Smooth muscle cell (in vitro differentiated cells): Measurements from ENCODE around the gene ASCL3. TPM values are rescaled to one million over a fixed set of nuclear protein-coding genes. Genes with fewer than 3 reads are reported as not detected.
"Not testable (repeated sequence)": the region's sequence is repeated elsewhere in the genome, so short reads cannot be mapped to it uniquely, and the experiment has no call there.

Source experiments
- DNase-seq: peaks from one replicate; lab custom pipeline; 2025; ENCODE audit not compliant: unreplicated experiment; lab: John Stamatoyannopoulos, UW
- H2AFZ ChIP-seq: fragments of 200-600 bp; sonication (generic); 2 replicates; pipeline ENCODE4 v1.6.0; 2016; ENCODE audit warnings: antibody characterized with exemption, low read depth, mild to moderate bottlenecking
- H3F3A ChIP-seq: fragments of 200-600 bp; sonication (generic); 2 replicates; pipeline ENCODE4 v1.6.0; 2017; ENCODE audit warnings: antibody characterized with exemption, low read depth
- H3K27ac ChIP-seq: fragments of 200-600 bp; sonication (generic); 2 replicates; pipeline ENCODE4 v1.5.1; 2016; ENCODE audit warnings: low read depth, mild to moderate bottlenecking
- H3K27me3 ChIP-seq: fragments of 200-600 bp; sonication (generic); 2 replicates; pipeline ENCODE4 v1.6.1; 2016; ENCODE audit warnings: low read depth, mild to moderate bottlenecking
- H3K36me3 ChIP-seq: fragments of 200-600 bp; sonication (generic); 2 replicates; pipeline ENCODE4 v1.5.1; 2016; ENCODE audit warnings: low read depth
- H3K4me1 ChIP-seq: fragments of 200-600 bp; sonication (generic); 2 replicates; pipeline ENCODE4 v1.5.1; 2016; ENCODE audit warnings: low read depth
- H3K4me2 ChIP-seq: fragments of 200-600 bp; sonication (generic); 2 replicates; pipeline ENCODE4 v1.6.0; 2016; ENCODE audit warnings: mild to moderate bottlenecking
- H3K4me3 ChIP-seq: fragments of 200-600 bp; sonication (generic); 2 replicates; pipeline ENCODE4 v1.5.1; 2016; ENCODE audit warnings: mild to moderate bottlenecking
- H3K79me2 ChIP-seq: fragments of 200-600 bp; sonication (generic); 2 replicates; pipeline ENCODE4 v1.6.0; 2016; ENCODE audit warnings: low read depth, mild to moderate bottlenecking
- H3K9ac ChIP-seq: fragments of 200-600 bp; sonication (generic); 2 replicates; pipeline ENCODE4 v1.6.0; 2016; ENCODE audit warnings: low read depth
- H3K9me3 ChIP-seq: fragments of 200-600 bp; sonication (generic); replicated peaks from 2 replicates; pipeline ENCODE4 v1.5.1; 2016; ENCODE audit warnings: low read depth
- H4K20me1 ChIP-seq: fragments of 200-600 bp; sonication (generic); 2 replicates; pipeline ENCODE4 v1.6.0; 2016; ENCODE audit warnings: low read depth
- CTCF ChIP-seq: fragments of 200-600 bp; sonication (generic); IDR thresholded peaks from 2 replicates; pipeline ENCODE4 v1.5.1; 2017; ENCODE audit warnings: borderline replicate concordance, mild to moderate bottlenecking, antibody characterized with exemption; ENCODE audit not compliant: insufficient read depth, poor library complexity, severe bottlenecking
- WGBS: methylation state at CpG from one replicate; pipeline ENCODE4 v1.1.7; 2016; ENCODE audit warnings: low lambda C conversion rate; 5-methylcytosine and 5-hydroxymethylcytosine counted together
- polyA plus RNA-seq: library from polyadenylated mRNA; unstranded; fragments of >200 nt; fragmentation: Nextera tagmentation; extraction: Ambion mirVana; gene quantifications from 2 replicates; pipeline ENCODE4 v1.2.1, GENCODE V29; 2016
- small RNA-seq: library from RNA; depleted of rRNA; stranded (forward); fragments of <200 nt; gene quantifications from one replicate; pipeline ENCODE3, GENCODE V24; 2014
- total RNA-seq: library from RNA; depleted of rRNA; stranded (reverse); fragments of >200 nt; gene quantifications from 2 replicates; pipeline ENCODE4 v1.2.3, GENCODE V29; 2014

ASCL3 gene
- total and polyA plus RNA-seq, 2 experiments from 2014 or later = not detected

DNA sequence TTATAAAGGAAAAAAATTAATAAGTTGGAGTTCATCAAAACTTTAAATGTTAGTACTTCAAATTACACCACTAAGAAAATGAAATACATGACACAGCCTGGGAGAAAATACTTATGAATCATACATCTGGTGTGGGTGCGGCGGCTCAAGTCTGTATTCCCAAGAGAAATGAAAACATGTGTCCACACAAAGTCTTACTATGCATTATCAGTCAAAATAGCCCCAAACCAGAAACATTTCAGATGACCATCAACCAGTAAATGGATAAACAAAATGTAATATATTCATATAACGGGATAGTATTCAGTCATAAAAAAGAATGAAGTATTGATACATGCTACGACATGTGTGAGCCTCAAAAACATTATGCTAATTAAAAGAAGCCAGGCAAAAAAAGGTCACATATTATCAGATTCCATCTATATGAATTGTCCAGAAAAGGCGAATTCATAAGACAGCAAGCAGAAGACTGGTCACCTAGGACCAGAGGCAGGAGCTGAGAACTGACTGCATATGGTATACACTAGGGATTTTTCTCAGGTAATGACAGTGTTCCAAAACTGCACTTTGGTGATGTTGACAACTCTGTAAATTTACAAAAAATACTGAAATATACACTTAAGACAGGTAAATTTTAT, 37.2 kb downstream of the ASCL3 start:
- no peaks in the 10 kb centered on the region for H3K79me2 ChIP-seq
- no peaks in the 10 kb centered on the region for H4K20me1 ChIP-seq
- WGBS = 48% methylated on average over 5 of the region's 5 CpGs
- no peaks in the 10 kb centered on the region for H3F3A ChIP-seq
- H3K27me3 ChIP-seq = no peaks in the 10 kb centered on the region
- DNase-seq = no peak
- peak overlapping the region; percentile 66 for H3K27ac ChIP-seq
- no peak overlapping the region for H3K4me3 ChIP-seq
- peaks cover 4% of the 10 kb centered on the region for H3K4me1 ChIP-seq
- H3K9me3 ChIP-seq = no peaks in the 10 kb centered on the region
- no peak overlapping the region for H2AFZ ChIP-seq
- H3K36me3 ChIP-seq = no peaks in the 10 kb centered on the region
- peak overlapping the region; percentile 33 for H3K4me2 ChIP-seq
- TF ChIP-seq CTCF = no peak
- H3K9ac ChIP-seq = no peak overlapping the region

DNA sequence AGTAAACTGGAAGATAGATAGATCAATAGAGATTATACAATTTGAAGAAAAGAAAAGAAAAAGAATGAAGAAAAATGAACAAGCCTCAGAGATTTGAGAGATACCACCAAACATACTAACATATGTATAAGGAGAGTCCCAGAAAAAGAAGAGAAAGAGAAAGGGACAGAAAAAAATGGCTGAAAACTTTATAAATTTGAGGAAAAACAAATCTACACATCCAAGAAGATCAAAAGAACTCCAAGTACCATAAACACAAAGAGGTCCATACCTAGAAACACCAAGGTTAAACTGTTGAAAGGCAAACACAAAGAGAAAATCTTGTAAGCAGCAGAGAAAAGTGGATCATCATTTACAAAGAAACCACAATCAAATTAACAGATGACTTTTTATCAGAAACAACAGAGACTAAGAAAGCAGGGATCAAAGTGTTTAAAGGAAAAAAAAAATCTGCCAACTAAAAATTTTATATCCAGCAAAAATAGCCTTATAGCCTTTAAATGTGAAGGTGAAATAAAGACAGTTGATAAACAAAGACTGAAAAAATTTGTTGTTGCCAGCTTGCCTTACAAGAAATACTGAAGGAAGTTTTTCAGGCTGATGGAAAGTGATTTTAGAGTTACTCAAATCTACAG, 43.6 kb downstream of the ASCL3 start:
- H3F3A ChIP-seq = no peaks in the 10 kb centered on the region
- H4K20me1 ChIP-seq = no peaks in the 10 kb centered on the region
- no peak overlapping the region for H3K4me2 ChIP-seq
- no peak overlapping the region for H2AFZ ChIP-seq
- no peaks in the 10 kb centered on the region for H3K36me3 ChIP-seq
- no peaks in the 10 kb centered on the region for H3K27me3 ChIP-seq
- no peaks in the 10 kb centered on the region for H3K79me2 ChIP-seq
- no peak for TF ChIP-seq CTCF
- H3K9ac ChIP-seq = no peak overlapping the region
- H3K27ac ChIP-seq = no peak overlapping the region
- H3K4me3 ChIP-seq = no peak overlapping the region
- H3K9me3 ChIP-seq = no peaks in the 10 kb centered on the region
- DNase-seq = no peak
- no peaks in the 10 kb centered on the region for H3K4me1 ChIP-seq

GRCh38 chr11:8891185-8891584, 51.6 kb downstream of the ASCL3 start:
- H3K79me2 ChIP-seq, H4K20me1 ChIP-seq, H3K4me3 ChIP-seq, H3K4me2 ChIP-seq, H3K9me3 ChIP-seq, H3K36me3 ChIP-seq, H3K27ac ChIP-seq, DNase-seq, H3K4me1 ChIP-seq, H3F3A ChIP-seq, H3K27me3 ChIP-seq, H2AFZ ChIP-seq, H3K9ac ChIP-seq: not testable (repeated sequence)
- WGBS = 91% methylated on average over 2 of the region's 2 CpGs

Small RNA genes lying within 50 kb of the gene (small RNA-seq; reads per million reads assigned to genes)
- gene RF00019 = not detected

Other genes starting within 250 kb of the ASCL3 start
- gene AKIP1, start 31.8 kb downstream of the ASCL3 start, total RNA-seq = 22.0 and 28.1 TPM in 2 replicates
- 58.7 and 59.5 TPM in 2 replicates for gene AKIP1, start 31.8 kb downstream of the ASCL3 start, polyA plus RNA-seq
- gene C11orf16, start 10.1 kb downstream of the ASCL3 start, total RNA-seq = not detected in 2 replicates
- gene C11orf16, start 10.1 kb downstream of the ASCL3 start, polyA plus RNA-seq = not detected in 2 replicates
- 39.3 and 41.1 TPM in 2 replicates for gene TMEM9B, start 21.4 kb upstream of the ASCL3 start, total RNA-seq
- gene TMEM9B, start 21.4 kb upstream of the ASCL3 start, polyA plus RNA-seq = 35.9 and 47.8 TPM in 2 replicates
- 19.6 and 19.9 TPM in 2 replicates for gene NRIP3, start 61.0 kb upstream of the ASCL3 start, total RNA-seq
- 8.4 and 10.1 TPM in 2 replicates for gene NRIP3, start 61.0 kb upstream of the ASCL3 start, polyA plus RNA-seq
- gene SCUBE2, start 148.6 kb upstream of the ASCL3 start, total RNA-seq = 5.0 and 6.7 TPM in 2 replicates
- gene SCUBE2, start 148.6 kb upstream of the ASCL3 start, polyA plus RNA-seq = 1.4 and 2.2 TPM in 2 replicates